T-helper 1 cell treated with Interleukin-12 subunit alpha and Interleukin-12 subunit beta and Interleukin-4 antibody, amounts not matched to agents 30 μg/mL and 1 μg/mL, for 36 hours (primary cell): ENCODE results near the gene PDYN.

Source experiments
- H3K27ac Mint-ChIP-seq: one replicate; pipeline ENCODE4 v1.8.0; 2021; ENCODE audit warnings: mild to moderate bottlenecking, mixed read lengths
- H3K27me3 Mint-ChIP-seq: one replicate; pipeline ENCODE4 v1.8.0; 2021; ENCODE audit warnings: low read depth, mixed read lengths
- H3K36me3 Mint-ChIP-seq: one replicate; pipeline ENCODE4 v1.8.0; 2021; ENCODE audit warnings: low read depth, mixed read lengths
- H3K4me1 Mint-ChIP-seq: one replicate; pipeline ENCODE4 v1.8.0; 2021; ENCODE audit warnings: low read depth, mixed read lengths
- H3K4me3 Mint-ChIP-seq: one replicate; pipeline ENCODE4 v1.8.0; 2021; ENCODE audit warnings: mild to moderate bottlenecking, moderate library complexity, mixed read lengths
- H3K9me3 Mint-ChIP-seq: one replicate; pipeline ENCODE4 v1.8.0; 2021; ENCODE audit warnings: mixed read lengths

PDYN gene

DNA sequence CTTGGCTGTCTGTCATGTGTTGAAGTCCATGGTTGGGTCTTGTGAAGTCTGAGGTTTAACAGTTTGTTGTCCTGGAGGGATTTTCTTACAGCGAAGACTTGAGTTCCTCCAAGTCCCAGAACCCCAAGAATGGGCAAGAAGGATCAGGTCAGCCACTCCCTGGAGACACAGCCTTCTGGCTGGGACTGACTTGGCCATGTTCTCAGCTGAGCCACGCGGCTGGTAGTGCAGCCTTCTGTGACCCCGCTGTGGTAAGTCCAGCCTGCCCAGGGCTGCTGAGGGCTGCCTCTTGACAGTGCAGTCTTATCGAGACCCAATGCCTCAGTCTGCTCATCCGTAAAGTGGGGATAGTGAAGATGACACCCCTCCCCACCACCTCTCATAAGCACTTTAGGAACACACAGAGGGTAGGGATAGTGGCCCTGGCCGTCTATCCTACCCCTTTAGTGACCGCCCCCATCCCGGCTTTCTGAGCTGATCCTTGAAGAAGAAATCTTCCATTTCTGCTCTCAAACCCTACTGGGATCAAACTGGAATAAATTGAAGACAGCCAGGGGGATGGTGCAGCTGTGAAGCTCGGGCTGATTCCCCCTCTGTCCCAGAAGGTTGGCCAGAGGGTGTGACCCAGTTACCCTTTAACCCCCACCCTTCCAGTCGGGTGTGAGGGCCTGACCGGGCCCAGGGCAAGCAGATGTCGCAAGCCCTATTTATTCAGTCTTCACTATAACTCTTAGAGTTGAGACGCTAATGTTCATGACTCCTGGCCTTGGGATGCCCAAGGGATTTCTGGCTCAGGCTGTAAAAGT, 55.2 kb downstream of the PDYN start:
- no peak overlapping the region for H3K4me3 Mint-ChIP-seq
- H3K27ac Mint-ChIP-seq, result no peak overlapping the region
- H3K4me1 Mint-ChIP-seq, result no peaks in the 10 kb centered on the region
- H3K36me3 Mint-ChIP-seq, result no peaks in the 10 kb centered on the region
- H3K9me3 Mint-ChIP-seq, result no peaks in the 10 kb centered on the region
- H3K27me3 Mint-ChIP-seq, result peaks cover 3% of the 10 kb centered on the region

DNA sequence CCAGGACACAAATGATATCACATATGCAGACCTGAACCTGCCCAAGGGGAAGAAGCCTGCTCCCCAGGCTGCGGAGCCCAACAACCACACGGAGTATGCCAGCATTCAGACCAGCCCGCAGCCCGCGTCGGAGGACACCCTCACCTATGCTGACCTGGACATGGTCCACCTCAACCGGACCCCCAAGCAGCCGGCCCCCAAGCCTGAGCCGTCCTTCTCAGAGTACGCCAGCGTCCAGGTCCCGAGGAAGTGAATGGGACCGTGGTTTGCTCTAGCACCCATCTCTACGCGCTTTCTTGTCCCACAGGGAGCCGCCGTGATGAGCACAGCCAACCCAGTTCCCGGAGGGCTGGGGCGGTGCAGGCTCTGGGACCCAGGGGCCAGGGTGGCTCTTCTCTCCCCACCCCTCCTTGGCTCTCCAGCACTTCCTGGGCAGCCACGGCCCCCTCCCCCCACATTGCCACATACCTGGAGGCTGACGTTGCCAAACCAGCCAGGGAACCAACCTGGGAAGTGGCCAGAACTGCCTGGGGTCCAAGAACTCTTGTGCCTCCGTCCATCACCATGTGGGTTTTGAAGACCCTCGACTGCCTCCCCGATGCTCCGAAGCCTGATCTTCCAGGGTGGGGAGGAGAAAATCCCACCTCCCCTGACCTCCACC, 56.4 kb downstream of the PDYN start:
- H3K4me1 Mint-ChIP-seq, result no peaks in the 10 kb centered on the region
- H3K27ac Mint-ChIP-seq, result no peak overlapping the region
- H3K36me3 Mint-ChIP-seq, result no peaks in the 10 kb centered on the region
- H3K4me3 Mint-ChIP-seq, result no peak overlapping the region
- no peaks in the 10 kb centered on the region for H3K9me3 Mint-ChIP-seq
- H3K27me3 Mint-ChIP-seq, result peaks cover 3% of the 10 kb centered on the region

DNA sequence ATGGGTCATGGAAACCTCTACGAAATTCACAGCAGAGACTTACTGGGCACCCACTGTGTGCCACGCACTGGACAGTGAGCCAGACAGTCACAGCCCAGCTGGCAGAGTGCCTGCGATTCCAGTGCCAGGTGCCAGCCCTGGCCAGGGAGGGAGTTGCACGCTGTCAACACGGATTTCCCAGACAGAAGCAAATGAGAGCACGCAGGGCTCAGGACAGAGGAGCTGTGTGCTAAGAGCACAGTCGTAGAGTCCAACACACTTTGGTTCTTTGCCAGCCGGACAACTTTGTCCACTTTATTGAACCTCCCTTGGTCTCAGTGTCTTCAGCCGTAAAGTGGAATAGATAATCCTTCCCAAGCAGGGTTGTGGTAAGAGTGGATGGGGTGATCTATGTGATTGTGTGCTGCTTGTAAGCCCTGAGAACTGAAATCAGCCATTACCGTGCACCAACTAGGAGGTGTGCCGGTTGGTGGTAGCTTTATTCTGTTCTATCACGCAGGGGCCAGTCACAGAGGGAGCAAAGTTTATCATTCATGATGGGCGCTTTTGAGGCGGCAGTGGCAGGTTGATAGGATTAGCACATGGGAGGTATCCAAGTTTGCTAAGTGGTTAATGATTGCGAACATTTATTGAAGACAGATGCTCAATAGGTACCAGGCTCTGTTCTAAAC, 58.0 kb downstream of the PDYN start:
- no peaks in the 10 kb centered on the region for H3K9me3 Mint-ChIP-seq
- peaks cover 5% of the 10 kb centered on the region for H3K27me3 Mint-ChIP-seq
- H3K27ac Mint-ChIP-seq, result no peak overlapping the region
- H3K4me1 Mint-ChIP-seq, result no peaks in the 10 kb centered on the region
- no peaks in the 10 kb centered on the region for H3K36me3 Mint-ChIP-seq
- H3K4me3 Mint-ChIP-seq, result no peak overlapping the region

DNA sequence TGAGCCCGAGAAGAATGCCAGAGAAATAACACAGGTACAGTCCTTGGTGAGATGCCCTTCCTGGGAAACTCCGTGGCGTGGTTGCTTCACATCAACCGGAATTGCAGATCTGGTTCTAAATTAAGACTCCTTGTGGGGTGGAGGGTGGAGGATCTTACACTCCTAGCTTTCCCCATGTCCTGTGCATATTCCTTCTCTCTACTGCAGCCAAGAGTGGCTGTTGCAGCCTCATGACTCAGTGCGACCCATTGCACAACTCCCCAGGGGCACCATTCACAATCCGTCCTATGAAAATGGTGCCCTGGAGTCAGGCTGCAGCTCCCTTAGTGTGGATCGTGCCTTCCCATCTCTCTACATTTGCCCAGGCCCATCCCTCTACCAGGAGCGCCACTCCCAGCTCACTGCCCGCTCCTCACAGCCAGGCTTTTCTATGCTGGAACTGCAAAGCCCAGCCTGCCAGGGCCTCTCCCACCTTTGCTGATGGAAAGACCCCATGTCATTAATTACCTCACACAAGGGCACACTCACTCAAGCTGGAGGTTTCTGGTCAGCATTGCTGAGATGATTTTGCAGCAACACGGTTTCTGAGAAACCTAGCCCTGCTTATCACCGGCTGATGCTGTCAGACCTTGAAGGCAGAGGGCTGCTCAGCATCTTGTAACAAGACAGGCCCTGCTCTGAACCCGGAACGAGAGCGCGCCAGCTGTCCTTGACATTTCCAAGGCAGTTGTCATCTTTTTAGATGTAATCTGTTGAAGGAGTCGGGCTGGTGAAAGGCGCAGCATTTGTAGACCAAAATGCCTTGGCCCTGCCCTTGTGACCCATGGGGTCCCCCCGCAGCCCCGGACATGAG, 58.9 kb downstream of the PDYN start:
- Mint-ChIP-seq H3K27me3 (peaks cover 5% of the 10 kb centered on the region), H3K36me3 (no peaks in the 10 kb centered on the region), H3K9me3 (no peaks in the 10 kb centered on the region), H3K4me3 (no peak overlapping the region), H3K27ac (no peak overlapping the region), H3K4me1 (no peaks in the 10 kb centered on the region)

DNA sequence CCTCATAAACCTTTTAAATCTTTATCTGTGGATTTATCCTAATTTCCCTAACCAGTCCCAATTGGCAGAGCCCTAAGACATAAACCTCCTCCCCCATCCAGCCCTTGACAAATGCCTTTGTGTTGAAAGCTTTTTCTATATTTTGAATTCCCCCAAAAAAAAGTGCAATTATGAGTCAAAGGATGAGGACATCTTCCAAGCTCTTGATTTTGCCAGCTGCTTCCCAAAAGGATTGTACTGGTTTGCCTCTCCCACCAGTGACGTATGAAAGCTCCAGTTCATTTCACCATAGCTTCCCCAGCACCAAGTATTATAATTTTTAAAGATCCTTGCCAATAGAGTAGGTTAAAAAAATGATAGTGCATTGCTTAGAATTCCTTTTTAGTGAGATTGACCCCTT, 59.7 kb downstream of the PDYN start:
- H3K36me3 Mint-ChIP-seq, result no peaks in the 10 kb centered on the region
- H3K9me3 Mint-ChIP-seq, result no peaks in the 10 kb centered on the region
- no peak overlapping the region for H3K4me3 Mint-ChIP-seq
- peaks cover 5% of the 10 kb centered on the region for H3K27me3 Mint-ChIP-seq
- no peak overlapping the region for H3K27ac Mint-ChIP-seq
- H3K4me1 Mint-ChIP-seq, result no peaks in the 10 kb centered on the region

DNA sequence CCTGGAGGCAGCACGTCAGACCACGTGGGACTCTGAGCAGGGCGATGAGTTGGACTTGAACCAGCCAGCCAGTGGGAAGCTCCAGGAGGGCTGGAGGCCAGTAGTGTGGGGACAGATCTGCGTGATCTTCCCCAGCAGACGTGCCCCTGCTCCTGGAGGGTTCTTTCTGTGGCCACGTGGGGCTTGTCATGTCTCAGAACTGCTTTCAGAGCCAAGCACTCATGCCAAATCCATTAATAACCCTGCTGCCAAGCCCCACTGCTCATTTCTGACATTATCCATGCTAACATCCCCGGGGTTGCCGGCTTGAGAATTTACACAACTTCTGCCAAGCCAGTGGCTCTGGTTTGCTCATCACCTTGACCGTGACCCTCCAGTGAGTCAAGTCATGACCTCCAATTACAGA, 60.4 kb downstream of the PDYN start:
- Mint-ChIP-seq H3K4me3 (no peak overlapping the region), H3K27ac (no peak overlapping the region), H3K4me1 (no peaks in the 10 kb centered on the region), H3K27me3 (peaks cover 5% of the 10 kb centered on the region), H3K9me3 (no peaks in the 10 kb centered on the region), H3K36me3 (no peaks in the 10 kb centered on the region)

DNA sequence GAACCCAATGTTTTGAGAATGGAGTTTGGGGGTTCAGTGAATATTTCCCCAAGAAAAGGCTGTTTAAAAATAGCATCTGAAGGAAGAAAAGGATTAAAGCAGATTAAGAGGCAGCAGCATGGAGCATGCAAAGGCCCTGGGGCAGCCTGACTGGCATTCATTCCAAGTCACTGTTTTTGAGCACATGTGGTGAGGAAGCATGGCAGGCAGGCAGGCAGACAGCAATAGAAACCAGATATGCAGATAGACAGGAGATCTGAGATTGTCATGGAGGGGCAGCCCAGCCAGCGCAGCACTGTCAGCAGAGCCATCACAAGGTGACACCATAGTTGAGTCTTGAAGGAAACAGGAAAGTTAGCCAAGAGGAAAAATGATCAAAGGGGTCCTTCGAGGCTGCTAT, 60.9 kb downstream of the PDYN start:
- Mint-ChIP-seq H3K4me1 (no peaks in the 10 kb centered on the region), H3K27me3 (peaks cover 5% of the 10 kb centered on the region), H3K9me3 (no peaks in the 10 kb centered on the region), H3K27ac (no peak overlapping the region), H3K36me3 (no peaks in the 10 kb centered on the region), H3K4me3 (no peak overlapping the region)

DNA sequence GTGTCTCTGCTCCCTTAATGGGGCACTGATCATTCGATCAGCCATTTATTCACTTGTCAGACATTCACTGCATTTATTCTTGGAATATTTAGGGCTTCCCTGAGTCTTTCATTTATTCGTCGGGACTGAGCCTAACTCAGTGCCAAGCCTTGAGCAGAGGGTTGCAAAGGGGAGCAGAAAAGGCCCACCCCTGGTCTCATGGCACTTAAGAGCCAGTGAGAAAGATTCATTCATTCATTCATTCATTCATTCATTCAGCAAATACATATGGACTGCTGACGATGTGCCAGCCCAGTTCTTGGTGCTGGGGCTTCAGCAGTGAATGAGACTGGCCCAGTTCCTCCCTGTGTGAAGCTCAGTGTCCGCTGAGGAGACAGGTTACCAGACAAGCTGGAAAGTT, 62.0 kb downstream of the PDYN start:
- Mint-ChIP-seq H3K4me3 (no peak overlapping the region), H3K27me3 (peaks cover 5% of the 10 kb centered on the region), H3K9me3 (no peaks in the 10 kb centered on the region), H3K36me3 (no peaks in the 10 kb centered on the region), H3K27ac (no peak overlapping the region), H3K4me1 (no peaks in the 10 kb centered on the region)

DNA sequence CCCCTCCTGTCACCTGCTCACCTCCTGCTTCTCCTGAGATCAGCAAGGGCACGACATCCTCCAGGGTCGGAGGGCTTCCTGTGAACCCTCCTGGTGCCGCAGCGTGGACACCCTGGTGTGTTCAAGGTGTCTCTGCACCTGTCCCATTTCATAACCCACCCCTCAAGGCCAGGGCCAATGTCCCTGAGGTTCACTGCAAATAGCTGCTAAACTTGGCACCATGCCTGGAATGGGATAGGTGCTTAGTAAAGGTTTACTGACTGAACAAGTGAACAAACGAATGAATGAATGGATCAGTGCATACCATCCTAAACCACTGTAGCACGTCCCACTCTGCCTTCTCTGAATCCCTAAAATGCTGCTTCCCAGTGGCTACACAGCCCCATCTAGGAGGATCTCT, 63.7 kb downstream of the PDYN start:
- H3K4me1 Mint-ChIP-seq, result no peaks in the 10 kb centered on the region

DNA sequence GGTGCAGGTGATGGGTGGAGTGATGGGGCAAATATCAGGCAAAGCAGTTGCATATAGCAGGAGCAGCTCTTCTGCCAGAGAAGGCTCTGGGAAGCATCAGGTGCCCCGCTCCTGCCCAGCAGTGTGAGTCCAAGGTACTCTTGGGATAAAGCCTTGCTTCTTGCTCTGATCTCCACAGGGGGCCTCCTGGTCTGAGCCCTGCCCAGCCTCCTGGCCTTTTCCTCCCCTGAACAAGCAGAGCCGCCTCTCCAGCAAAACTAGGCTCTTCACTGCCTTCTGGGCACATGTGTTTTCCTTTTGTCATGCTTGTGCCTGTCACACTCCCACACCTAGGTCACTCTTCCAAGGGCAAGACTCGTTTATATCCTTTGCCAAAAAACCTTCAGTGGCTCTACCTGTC, 64.4 kb downstream of the PDYN start:
- no peaks in the 10 kb centered on the region for H3K36me3 Mint-ChIP-seq

More for the DNA sequence above, 63.7 kb downstream of the PDYN start:
- Mint-ChIP-seq H3K27me3 (peaks cover 5% of the 10 kb centered on the region), H3K27ac (no peak overlapping the region), H3K36me3 (no peaks in the 10 kb centered on the region), H3K4me3 (no peak overlapping the region), H3K9me3 (no peaks in the 10 kb centered on the region)

DNA sequence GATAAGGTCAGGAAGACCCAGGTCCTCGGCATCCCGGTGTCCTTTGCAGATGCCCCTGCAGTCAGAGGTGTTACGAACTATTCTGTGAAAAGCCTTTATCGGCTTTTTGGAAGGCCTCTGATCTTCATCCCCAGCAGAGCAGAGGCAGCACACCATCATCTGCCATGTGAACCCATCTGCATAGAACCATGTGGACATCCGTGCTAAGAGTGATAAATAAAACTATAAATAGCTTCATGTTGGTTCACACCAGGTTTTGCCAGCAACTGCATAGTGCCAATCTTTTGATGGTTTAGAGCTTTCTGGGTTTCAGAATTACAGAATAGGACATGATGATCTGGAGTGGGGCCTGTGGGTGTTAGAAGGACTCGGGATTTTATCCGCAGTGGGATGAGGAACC, 65.1 kb downstream of the PDYN start:
- H3K27ac Mint-ChIP-seq, result no peak overlapping the region
- H3K27me3 Mint-ChIP-seq, result peaks cover 5% of the 10 kb centered on the region
- H3K36me3 Mint-ChIP-seq, result no peaks in the 10 kb centered on the region
- no peaks in the 10 kb centered on the region for H3K4me1 Mint-ChIP-seq
- no peaks in the 10 kb centered on the region for H3K9me3 Mint-ChIP-seq
- no peak overlapping the region for H3K4me3 Mint-ChIP-seq

More for the DNA sequence above, 64.4 kb downstream of the PDYN start:
- no peaks in the 10 kb centered on the region for H3K9me3 Mint-ChIP-seq
- no peak overlapping the region for H3K4me3 Mint-ChIP-seq
- H3K27me3 Mint-ChIP-seq, result peaks cover 5% of the 10 kb centered on the region
- no peak overlapping the region for H3K27ac Mint-ChIP-seq
- no peaks in the 10 kb centered on the region for H3K4me1 Mint-ChIP-seq
